IMR-90 (cell line): ENCODE results near the gene SHC4.

ENCODE experiments used
- BHLHE40 ChIP-seq: fragments of 150-350 bp; IDR thresholded peaks from 2 replicates; pipeline ENCODE4 v1.6.1; 2016; ENCODE audit warnings: mild to moderate bottlenecking, low read depth, low read length
- CEBPB ChIP-seq: IDR thresholded peaks from 2 replicates; pipeline ENCODE4 v1.6.1; 2012; ENCODE audit warnings: low read depth, low read length, improper control_type of control experiment
- FOS ChIP-seq: fragments of 150-350 bp; IDR thresholded peaks from 2 replicates; pipeline ENCODE4 v1.6.1; 2016; ENCODE audit warnings: low read depth, low read length
- MAZ ChIP-seq: IDR thresholded peaks from 2 replicates; pipeline ENCODE4 v1.6.1; 2012; ENCODE audit warnings: low read depth, mild to moderate bottlenecking, low read length, improper control_type of control experiment, moderate library complexity, borderline replicate concordance
- MXI1 ChIP-seq: IDR thresholded peaks from 2 replicates; pipeline ENCODE4 v1.6.1; 2012; ENCODE audit warnings: low read depth, mild to moderate bottlenecking, low read length, moderate library complexity, borderline replicate concordance
- NFE2L2 ChIP-seq: fragments of 150-350 bp; IDR thresholded peaks from 2 replicates; pipeline ENCODE4 v1.6.1; 2016; ENCODE audit warnings: low read depth, mild to moderate bottlenecking, low read length
- POLR2A ChIP-seq: IDR thresholded peaks from 2 replicates; pipeline ENCODE4 v1.6.1; 2012; ENCODE audit warnings: mild to moderate bottlenecking, low read depth, low read length
- RAD21 ChIP-seq: IDR thresholded peaks from 2 replicates; pipeline ENCODE4 v1.6.1; 2012; ENCODE audit warnings: low read length, improper control_type of control experiment
- RCOR1 ChIP-seq: IDR thresholded peaks from 2 replicates; pipeline ENCODE4 v1.6.1; 2012; ENCODE audit warnings: mild to moderate bottlenecking, low read length, improper control_type of control experiment; ENCODE audit not compliant: insufficient replicate concordance
- RFX5 ChIP-seq: IDR thresholded peaks from 2 replicates; pipeline ENCODE4 v1.8.0; 2012; ENCODE audit warnings: low read depth, mild to moderate bottlenecking, low read length, moderate library complexity
- SMC3 ChIP-seq: fragments of 150-350 bp; IDR thresholded peaks from 2 replicates; pipeline ENCODE4 v1.6.1; 2016; ENCODE audit warnings: low read depth, mild to moderate bottlenecking, antibody characterized with exemption, low read length, moderate library complexity
- TF ChIP-seq, protein P1 (sequence below): conservative IDR thresholded peaks from 2 replicates; pipeline ENCODE4 v1.5.1; 2012; ENCODE audit warnings: mild to moderate bottlenecking, low read depth, low read length, improper control_type of control experiment
- TF ChIP-seq, protein P2 (sequence below): fragments of 150-350 bp; IDR thresholded peaks from 2 replicates; pipeline ENCODE4 v1.6.1; 2017; ENCODE audit warnings: mild to moderate bottlenecking, antibody characterized with exemption, low read length, low read depth

DNA sequence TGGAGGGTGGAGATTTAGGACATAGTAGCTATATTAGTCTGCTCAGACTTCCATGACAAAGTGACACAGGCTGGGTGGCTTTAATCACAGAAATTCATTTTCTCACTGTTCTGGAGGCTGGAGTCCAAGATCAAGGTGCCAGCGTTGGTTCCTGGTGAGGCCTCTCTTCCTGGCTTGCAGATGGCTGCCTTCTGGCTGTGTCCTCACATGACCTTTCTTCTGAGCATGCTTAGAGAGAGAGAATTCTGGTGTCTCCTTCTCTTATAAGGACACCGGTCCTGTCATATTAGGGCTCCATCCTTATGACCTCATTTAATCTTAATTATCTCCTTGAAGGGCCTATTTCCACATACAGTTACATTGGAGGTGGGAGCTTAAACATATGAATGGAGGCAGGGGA lies 14.9 kb upstream of the SHC4 start:
- TF ChIP-seq, protein P1, sequence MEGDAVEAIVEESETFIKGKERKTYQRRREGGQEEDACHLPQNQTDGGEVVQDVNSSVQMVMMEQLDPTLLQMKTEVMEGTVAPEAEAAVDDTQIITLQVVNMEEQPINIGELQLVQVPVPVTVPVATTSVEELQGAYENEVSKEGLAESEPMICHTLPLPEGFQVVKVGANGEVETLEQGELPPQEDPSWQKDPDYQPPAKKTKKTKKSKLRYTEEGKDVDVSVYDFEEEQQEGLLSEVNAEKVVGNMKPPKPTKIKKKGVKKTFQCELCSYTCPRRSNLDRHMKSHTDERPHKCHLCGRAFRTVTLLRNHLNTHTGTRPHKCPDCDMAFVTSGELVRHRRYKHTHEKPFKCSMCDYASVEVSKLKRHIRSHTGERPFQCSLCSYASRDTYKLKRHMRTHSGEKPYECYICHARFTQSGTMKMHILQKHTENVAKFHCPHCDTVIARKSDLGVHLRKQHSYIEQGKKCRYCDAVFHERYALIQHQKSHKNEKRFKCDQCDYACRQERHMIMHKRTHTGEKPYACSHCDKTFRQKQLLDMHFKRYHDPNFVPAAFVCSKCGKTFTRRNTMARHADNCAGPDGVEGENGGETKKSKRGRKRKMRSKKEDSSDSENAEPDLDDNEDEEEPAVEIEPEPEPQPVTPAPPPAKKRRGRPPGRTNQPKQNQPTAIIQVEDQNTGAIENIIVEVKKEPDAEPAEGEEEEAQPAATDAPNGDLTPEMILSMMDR: no peak
- TF ChIP-seq MXI1 (no peak), FOS (no peak), POLR2A (no peak), RFX5 (no peak), NFE2L2 (no peak), RAD21 (no peak), SMC3 (no peak), RCOR1 (no peak), CEBPB (no peak), MAZ (no peak), BHLHE40 (no peak)
- TF ChIP-seq, protein P2, sequence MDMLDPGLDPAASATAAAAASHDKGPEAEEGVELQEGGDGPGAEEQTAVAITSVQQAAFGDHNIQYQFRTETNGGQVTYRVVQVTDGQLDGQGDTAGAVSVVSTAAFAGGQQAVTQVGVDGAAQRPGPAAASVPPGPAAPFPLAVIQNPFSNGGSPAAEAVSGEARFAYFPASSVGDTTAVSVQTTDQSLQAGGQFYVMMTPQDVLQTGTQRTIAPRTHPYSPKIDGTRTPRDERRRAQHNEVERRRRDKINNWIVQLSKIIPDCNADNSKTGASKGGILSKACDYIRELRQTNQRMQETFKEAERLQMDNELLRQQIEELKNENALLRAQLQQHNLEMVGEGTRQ: no peak
